GM23338 (cell line): Measurements from ENCODE around the gene TYW5. TPM values are rescaled to one million over a fixed set of nuclear protein-coding genes. Genes with fewer than 3 reads are reported as not detected.

Experiments used
- ATAC-seq: fragments of 200-7000 bp; cut with Tn5 transposase; 3 replicates; pipeline ENCODE4 v1.9.1; 2020
- DNase-seq: peaks from one replicate; pipeline ENCODE4 v3.0.0-alpha.2; 2015; ENCODE audit warnings: low spot score
- H2AFZ ChIP-seq: fragments of 200-600 bp; sonication (generic); 2 replicates; pipeline ENCODE4 v1.8.0; 2016; ENCODE audit warnings: antibody characterized with exemption, mild to moderate bottlenecking, moderate library complexity
- H3F3A ChIP-seq: fragments of 200-600 bp; sonication (generic); replicated peaks from 2 replicates; pipeline ENCODE4 v1.8.0; 2017; ENCODE audit warnings: antibody characterized with exemption, mixed run types, low read depth
- H3K27ac ChIP-seq: fragments of 200-600 bp; sonication (generic); 2 replicates; pipeline ENCODE4 v1.6.1; 2016; ENCODE audit warnings: low read depth
- H3K27me3 ChIP-seq: fragments of 200-600 bp; sonication (generic); 2 replicates; pipeline ENCODE4 v1.8.0; 2016; ENCODE audit warnings: mild to moderate bottlenecking, mixed run types, moderate library complexity; ENCODE audit not compliant: insufficient read depth
- H3K36me3 ChIP-seq: fragments of 200-600 bp; sonication (generic); 2 replicates; pipeline ENCODE4 v1.8.0; 2016; ENCODE audit warnings: mild to moderate bottlenecking; ENCODE audit not compliant: insufficient read depth
- H3K4me1 ChIP-seq: fragments of 200-600 bp; sonication (generic); 2 replicates; pipeline ENCODE4 v1.8.0; 2016; ENCODE audit warnings: mild to moderate bottlenecking, moderate library complexity; ENCODE audit not compliant: insufficient read depth
- H3K4me2 ChIP-seq: fragments of 200-600 bp; sonication (generic); 2 replicates; pipeline ENCODE4 v1.7.1; 2017; ENCODE audit warnings: mixed run types
- H3K4me3 ChIP-seq: fragments of 200-600 bp; sonication (generic); 2 replicates; pipeline ENCODE4 v1.6.1; 2016; ENCODE audit warnings: mixed run types
- H3K79me2 ChIP-seq: fragments of 200-600 bp; sonication (generic); replicated peaks from 2 replicates; pipeline ENCODE4 v1.8.0; 2017; ENCODE audit warnings: mild to moderate bottlenecking; ENCODE audit not compliant: insufficient read depth
- H3K9me2 ChIP-seq: fragments of 200-600 bp; sonication (generic); 2 replicates; pipeline ENCODE4 v1.8.0; 2017; ENCODE audit not compliant: insufficient read depth
- H4K20me1 ChIP-seq: fragments of 200-600 bp; sonication (generic); replicated peaks from 2 replicates; pipeline ENCODE4 v1.8.0; 2017; ENCODE audit warnings: mild to moderate bottlenecking; ENCODE audit not compliant: insufficient read depth
- H3K27ac Mint-ChIP-seq: 2 replicates; pipeline ENCODE4 v1.8.0; 2020; ENCODE audit warnings: inconsistent platforms, mild to moderate bottlenecking, moderate library complexity, mixed read lengths
- H3K27me3 Mint-ChIP-seq: 3 replicates; pipeline ENCODE4 v1.8.0; 2022; ENCODE audit warnings: low read depth, mild to moderate bottlenecking, moderate library complexity, mixed read lengths, inconsistent platforms; ENCODE audit not compliant: insufficient read depth, poor library complexity
- H3K36me3 Mint-ChIP-seq: 3 replicates; pipeline ENCODE4 v1.8.0; 2021; ENCODE audit warnings: low read depth, mild to moderate bottlenecking, inconsistent platforms, moderate library complexity, mixed read lengths
- H3K4me1 Mint-ChIP-seq: 3 replicates; pipeline ENCODE4 v1.8.0; 2020; ENCODE audit warnings: mild to moderate bottlenecking, inconsistent platforms, mixed read lengths
- H3K4me3 Mint-ChIP-seq: 3 replicates; pipeline ENCODE4 v1.8.0; 2021; ENCODE audit warnings: moderate library complexity, mild to moderate bottlenecking, inconsistent platforms, mixed read lengths
- H3K9me3 Mint-ChIP-seq: 3 replicates; pipeline ENCODE4 v1.8.0; 2020; ENCODE audit warnings: moderate library complexity, mild to moderate bottlenecking, inconsistent platforms, mixed read lengths
- CREB1 ChIP-seq: fragments of 250-450 bp; sonication (Bioruptor Pico); IDR thresholded peaks from 2 replicates; pipeline ENCODE4 v1.5.0; 2020; ENCODE audit warnings: low read depth, mild to moderate bottlenecking, moderate library complexity
- CTCF ChIP-seq, 2 experiments: fragments of 200-600 bp in 1 of 2; sonication (generic) in 1 of 2; conservative IDR thresholded peaks; 2 replicates each; pipeline versions ENCODE4 v1.5.1 to v1.6.1; 2016 to 2017; ENCODE audit warnings: antibody characterized with exemption in 2 of 2, low read depth in 2 of 2, mild to moderate bottlenecking in 2 of 2, moderate library complexity in 1 of 2
- ETS1 ChIP-seq: IDR thresholded peaks from 2 replicates; pipeline ENCODE4 v1.6.1; 2016; ENCODE audit warnings: antibody characterized with exemption
- EZH2 ChIP-seq: fragments of 200-600 bp; sonication (generic); IDR thresholded peaks from one replicate; pipeline ENCODE4 v1.8.0; 2017; ENCODE audit warnings: antibody characterized with exemption, mild to moderate bottlenecking, low read depth; ENCODE audit not compliant: unreplicated experiment
- EZH2phosphoT487 ChIP-seq: fragments of 200-600 bp; sonication (generic); IDR thresholded peaks from one replicate; pipeline ENCODE4 v1.8.1; 2018; ENCODE audit warnings: antibody characterized with exemption; ENCODE audit not compliant: unreplicated experiment
- JUNB ChIP-seq: IDR thresholded peaks from one replicate; pipeline ENCODE4 v1.6.1; 2016; ENCODE audit warnings: antibody characterized with exemption; ENCODE audit not compliant: unreplicated experiment
- NANOG ChIP-seq: IDR thresholded peaks from 2 replicates; pipeline ENCODE4 v1.6.1; 2016; ENCODE audit warnings: antibody characterized with exemption, borderline replicate concordance
- POLR2AphosphoS5 ChIP-seq: IDR thresholded peaks from 2 replicates; pipeline ENCODE4 v1.6.1; 2016; ENCODE audit warnings: antibody characterized with exemption, low read depth
- REST ChIP-seq: IDR thresholded peaks from one replicate; pipeline ENCODE4 v1.6.1; 2018; ENCODE audit warnings: antibody characterized with exemption; ENCODE audit not compliant: unreplicated experiment
- STAT1 ChIP-seq: IDR thresholded peaks from one replicate; pipeline ENCODE4 v1.6.1; 2016; ENCODE audit warnings: antibody characterized with exemption; ENCODE audit not compliant: unreplicated experiment
- ZNF114 ChIP-seq: fragments of 250-450 bp; sonication (Bioruptor Pico); IDR thresholded peaks from 2 replicates; pipeline ENCODE4 v1.5.0; 2020; ENCODE audit warnings: mild to moderate bottlenecking, moderate library complexity
- ZNF331 ChIP-seq: fragments of 250-450 bp; sonication (Bioruptor Pico); IDR thresholded peaks from 2 replicates; pipeline ENCODE4 v1.5.0; 2020; ENCODE audit warnings: low read depth, mild to moderate bottlenecking, moderate library complexity
- ZNF462 ChIP-seq: fragments of 250-450 bp; sonication (Bioruptor Pico); IDR thresholded peaks from 2 replicates; pipeline ENCODE4 v1.5.0; 2020; ENCODE audit warnings: mild to moderate bottlenecking, moderate library complexity
- polyA plus RNA-seq: library from polyadenylated mRNA; unstranded; fragments of >200 nt; fragmentation: Nextera tagmentation; extraction: Ambion mirVana; gene quantifications from 2 replicates; pipeline ENCODE4 v1.2.1, GENCODE V29; 2016
- total RNA-seq: library from RNA; depleted of rRNA; stranded (reverse); fragments of >200 nt; shearing (Covaris generic); gene quantifications from 2 replicates; pipeline ENCODE4 v1.2.3, GENCODE V29; 2014

Gene TYW5
- total and polyA plus RNA-seq, 2 experiments from 2014 or later, result 12.4 to 19.6 TPM

GRCh38 chr2:199977984-199978415 lies 22.7 kb upstream of the TYW5 start:
- Histone ChIP-seq H3K36me3 (no peaks in the 10 kb centered on the region), H3K27ac (no peak overlapping the region), H3K4me1 (peaks cover 12% of the 10 kb centered on the region), H3K4me3 (no peak overlapping the region), H3K4me2 (no peak overlapping the region), H3F3A (no peaks in the 10 kb centered on the region), H3K9me2 (no peaks in the 10 kb centered on the region), H4K20me1 (no peaks in the 10 kb centered on the region), H3K79me2 (no peaks in the 10 kb centered on the region), H2AFZ (no peak overlapping the region), H3K27me3 (no peaks in the 10 kb centered on the region)
- Mint-ChIP-seq H3K4me3 (no peak overlapping the region), H3K36me3 (peaks cover 5% of the 10 kb centered on the region; the same call in 2 of the 3 replicates), H3K27me3 (peaks cover 2% of the 10 kb centered on the region), H3K9me3 (no peaks in the 10 kb centered on the region; the same call in 2 of the 3 replicates), H3K27ac (no peak overlapping the region), H3K4me1 (peaks cover 24% of the 10 kb centered on the region)
- ATAC-seq (no peak), DNase-seq (no peak)
- TF ChIP-seq CREB1 (CRISPR knock-in tag) (no peak), REST (no peak), ETS1 (no peak), EZH2 (no peak), ZNF331 (CRISPR knock-in tag) (no peak), JUNB (no peak), EZH2phosphoT487 (no peak), ZNF462 (CRISPR knock-in tag) (no peak), NANOG (no peak), ZNF114 (CRISPR knock-in tag) (no peak), POLR2AphosphoS5 (no peak), STAT1 (no peak), CTCF (conservative IDR thresholded peaks at IDR 0.05; ENCODE audit: low read depth in 2 of 2) (no peak)
